Measurements from ENCODE around the gene ACTR3C. TPM values are rescaled to one million over a fixed set of nuclear protein-coding genes. Genes with fewer than 3 reads are reported as not detected.
"Not testable (repeated sequence)": the region's sequence is repeated elsewhere in the genome, so short reads cannot be mapped to it uniquely, and the experiment has no call there.

Gene ACTR3C
- total RNA-seq, 1 donor from 2014 or later, result 14.1 TPM

- intact Hi-C loops (cut with micrococcal nuclease), result not testable (repeated sequence)
Measured at GRCh38 chr7:150222083-150222972, 101.0 kb downstream of the ACTR3C start.

- intact Hi-C loops (cut with micrococcal nuclease), result not testable (repeated sequence)
Measured at GRCh38 chr7:150220673-150221181, 102.6 kb downstream of the ACTR3C start.

- intact Hi-C loops (cut with micrococcal nuclease), result not testable (repeated sequence)
Measured at GRCh38 chr7:150219941-150220658, 103.2 kb downstream of the ACTR3C start.

GRCh38 chr7:150206848-150207247 lies 116.5 kb downstream of the ACTR3C start:
- intact Hi-C loops (cut with micrococcal nuclease), result not testable (repeated sequence)

GRCh38 chr7:150205866-150206265 lies 117.5 kb downstream of the ACTR3C start:
- intact Hi-C loops (cut with micrococcal nuclease), result not testable (repeated sequence)

GRCh38 chr7:150204577-150204976 lies 118.8 kb downstream of the ACTR3C start:
- intact Hi-C loops (cut with micrococcal nuclease), result not testable (repeated sequence)

- intact Hi-C loops (cut with micrococcal nuclease), result not testable (repeated sequence)
Measured at GRCh38 chr7:150202894-150203293, 120.5 kb downstream of the ACTR3C start.

Other genes starting within 250 kb of the ACTR3C start
- 40.2 and 41.6 TPM in 2 replicates for gene LRRC61, start 190 bp downstream of the ACTR3C start, total RNA-seq
- gene RARRES2, start 18.1 kb upstream of the ACTR3C start, total RNA-seq, result not detected in 2 replicates
- gene REPIN1, start 45.3 kb upstream of the ACTR3C start, total RNA-seq, result 59.1 and 64.1 TPM in 2 replicates
- 6.2 and 6.3 TPM in 2 replicates for gene ZNF775, start 55.8 kb upstream of the ACTR3C start, total RNA-seq
- gene GIMAP8, start 127.1 kb upstream of the ACTR3C start, total RNA-seq, result 54.3 and 54.5 TPM in 2 replicates
- 291 and 306 TPM in 2 replicates for gene GIMAP7, start 191.3 kb upstream of the ACTR3C start, total RNA-seq
- gene GIMAP4, start 243.8 kb upstream of the ACTR3C start, total RNA-seq, result 472 and 476 TPM in 2 replicates